ENCODE measurements around the gene MESD.

The MESD gene

GRCh38 chr15:80904998-80905397 is 84.6 kb downstream of the MESD start:
- no peak for DNase-seq (ENCODE audit: low read depth in 2 of 2)

- no peak for DNase-seq (ENCODE audit: low read depth in 2 of 2)
Observed at GRCh38 chr15:80902298-80902801, 87.3 kb downstream of the MESD start.

GRCh38 chr15:80898040-80898439 is 91.6 kb downstream of the MESD start:
- DNase-seq (ENCODE audit: low read depth in 2 of 2): no peak

Data from stimulated activated CD8-positive, alpha-beta memory T cell treated with anti-CD3 and anti-CD28 coated beads, Interleukin-15, amount 100 ng/mL, for 48 hours (primary cell).